GM21737 (cell line): ENCODE data around the gene PSMB2.
"Not testable (repeated sequence)": the region's sequence is repeated elsewhere in the genome, so short reads cannot be mapped to it uniquely, and the experiment has no call there.

Experiments
- ATAC-seq: cut with Tn5 transposase; IDR thresholded peaks from one replicate; pipeline ENCODE4 v1.9.1; 2021; ENCODE audit warnings: mild to moderate bottlenecking, moderate library complexity; ENCODE audit not compliant: unreplicated experiment

Gene PSMB2

DNA sequence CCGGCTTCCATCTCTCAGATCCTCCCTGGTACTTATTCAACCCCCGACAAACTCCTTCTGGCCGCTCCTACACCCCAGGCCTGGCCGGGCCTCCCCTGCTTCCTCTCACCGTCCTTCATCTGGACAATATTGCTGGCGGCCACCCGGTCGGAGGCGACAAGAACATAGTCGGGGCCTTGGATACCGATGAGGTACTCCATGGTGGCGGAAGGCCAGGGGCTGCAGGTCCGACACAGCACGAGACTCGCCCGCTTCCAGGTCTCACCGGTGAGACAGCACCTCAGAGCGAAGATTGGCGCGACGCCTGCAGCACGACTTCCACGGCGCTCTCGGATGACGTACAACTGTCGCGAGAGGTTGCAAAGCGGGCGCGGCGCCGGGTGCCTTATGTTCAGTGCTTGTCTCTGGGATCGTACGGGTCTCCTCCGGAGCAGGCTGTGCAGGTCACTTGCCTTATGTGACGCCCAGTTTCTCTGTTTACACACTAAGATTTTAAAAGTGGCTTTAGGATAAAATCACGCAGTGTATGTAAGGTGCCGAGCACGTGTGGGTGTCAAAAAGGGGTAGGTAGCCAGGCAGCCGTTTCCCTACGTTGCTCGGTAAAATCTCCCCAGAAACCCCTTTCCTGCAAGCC is at the start of gene PSMB2:
Gene PSMB2, minus strand, starts transcription at position 294 of the 634 bp plus-strand sequence. Its CDS starts 94 bp downstream, at position 200.
- ATAC-seq, result peak; percentile 85

DNA sequence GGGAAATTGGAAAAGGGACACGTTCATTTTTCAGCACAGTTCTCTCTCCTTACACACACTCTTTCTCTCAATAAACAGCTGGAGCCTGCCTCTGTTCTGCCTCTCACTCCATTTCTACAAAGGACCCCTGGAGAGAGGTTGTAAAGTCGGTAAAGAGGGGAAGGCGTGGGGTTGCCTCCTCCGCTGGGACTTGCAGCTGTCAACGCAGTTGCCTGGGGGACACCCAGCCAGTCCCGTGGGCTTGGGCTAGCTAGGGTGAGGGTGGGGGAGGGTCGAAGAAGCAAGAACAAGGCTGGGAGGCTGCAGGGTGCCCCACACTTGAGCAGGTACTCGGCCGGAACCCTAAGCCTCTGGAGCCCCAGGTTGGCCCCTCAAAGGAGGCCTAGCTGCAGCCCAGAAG is 49.8 kb upstream of the PSMB2 start:
- no peak for ATAC-seq

DNA sequence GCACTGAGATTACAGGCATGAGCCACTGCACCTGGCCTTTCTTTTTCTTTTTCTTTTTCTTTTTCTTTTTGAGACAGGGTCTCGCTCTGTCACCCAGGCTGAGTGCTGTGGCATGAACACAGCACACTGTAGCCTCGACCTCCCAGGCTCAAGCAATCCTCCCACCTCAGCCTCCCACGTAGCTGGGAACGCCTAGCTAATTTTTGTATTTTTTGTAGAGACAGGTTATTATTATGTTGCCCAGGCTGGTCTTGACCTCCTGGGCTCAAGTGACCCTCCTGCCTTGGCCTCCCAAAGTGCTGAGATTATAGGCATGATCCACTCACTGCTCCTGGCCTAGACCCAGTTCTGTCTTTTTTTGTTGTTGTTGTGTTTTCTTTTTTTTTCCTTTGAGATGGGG is 48.8 kb upstream of the PSMB2 start:
- ATAC-seq, result not testable (repeated sequence)

DNA sequence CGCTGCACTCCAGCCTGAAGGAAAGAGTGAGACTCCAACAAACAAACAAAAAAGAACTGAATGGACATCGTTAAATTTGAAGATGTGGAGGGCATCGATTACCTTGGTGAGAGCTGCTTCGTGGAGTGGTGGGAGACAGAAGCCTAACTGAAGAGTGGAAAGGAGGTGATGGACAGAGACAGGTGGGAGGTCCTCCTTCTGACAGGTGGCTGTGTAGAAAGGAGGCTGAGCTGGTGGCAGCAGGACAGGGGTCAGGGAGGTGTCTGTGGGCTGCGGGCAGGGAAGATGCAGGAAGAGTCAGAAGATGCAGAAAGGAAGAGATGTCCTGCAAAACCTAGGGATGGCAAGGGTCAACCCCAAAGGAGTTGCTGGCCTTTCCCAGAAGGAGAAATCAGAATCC is 46.8 kb upstream of the PSMB2 start:
- ATAC-seq, result no peak

DNA sequence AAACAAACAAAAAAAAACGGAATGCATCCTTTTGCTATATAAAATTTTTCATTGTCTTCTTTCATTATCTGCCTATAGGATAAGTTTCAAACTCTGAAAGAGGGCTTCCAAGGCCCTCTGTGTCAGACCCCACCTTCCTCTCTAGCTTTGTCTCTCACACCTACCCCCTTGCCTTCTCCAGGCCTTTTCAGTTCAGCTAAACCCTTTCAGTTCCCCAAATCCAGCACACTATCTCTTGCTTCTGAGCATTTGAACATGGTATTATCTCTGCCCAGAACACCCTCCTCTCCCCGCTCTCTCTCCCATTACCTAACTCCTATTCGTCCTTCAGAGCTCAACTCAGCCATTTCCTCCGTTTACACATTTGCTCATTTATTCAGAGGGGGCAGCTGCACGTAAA is 41.7 kb upstream of the PSMB2 start:
- no peak for ATAC-seq

DNA sequence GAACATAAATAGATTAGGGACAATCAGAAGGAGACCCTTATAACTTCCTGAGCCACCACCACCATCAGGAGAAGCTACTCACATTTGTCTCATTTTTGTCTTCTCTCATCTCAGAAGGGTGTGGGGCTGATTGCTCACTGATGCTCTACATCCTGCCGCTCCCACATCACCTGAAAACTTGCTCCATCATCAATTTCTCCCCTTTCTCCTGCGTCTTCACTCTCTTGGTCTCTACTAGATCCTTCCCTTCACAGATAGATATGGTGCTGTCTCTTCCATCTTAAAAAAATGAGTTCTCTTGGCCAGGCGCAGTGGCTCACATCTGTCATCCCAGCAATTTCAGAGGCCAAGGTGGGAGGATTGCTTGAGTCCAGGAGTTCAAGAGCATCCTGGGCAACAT is 38.9 kb upstream of the PSMB2 start:
- ATAC-seq, result no peak

DNA sequence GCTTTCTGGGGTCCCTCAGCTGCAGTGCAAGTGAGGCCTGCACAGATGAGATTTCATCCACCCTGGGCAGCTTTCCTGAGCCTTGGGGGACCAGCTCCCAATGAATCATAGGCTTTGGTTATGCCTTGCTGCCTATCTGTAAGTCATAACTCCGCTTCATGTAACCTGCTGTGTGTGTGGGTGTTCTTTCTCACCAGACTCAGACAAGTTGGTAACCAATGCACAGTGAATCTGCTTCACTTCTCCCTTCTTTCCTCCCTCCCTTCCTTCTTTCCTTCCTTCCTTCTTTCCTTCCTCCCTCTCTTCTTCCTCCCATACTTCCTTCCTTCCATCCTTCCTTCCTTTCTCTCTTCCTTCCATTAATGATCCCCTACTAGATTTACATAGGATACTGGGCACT is 34.4 kb upstream of the PSMB2 start:
- ATAC-seq, result no peak

DNA sequence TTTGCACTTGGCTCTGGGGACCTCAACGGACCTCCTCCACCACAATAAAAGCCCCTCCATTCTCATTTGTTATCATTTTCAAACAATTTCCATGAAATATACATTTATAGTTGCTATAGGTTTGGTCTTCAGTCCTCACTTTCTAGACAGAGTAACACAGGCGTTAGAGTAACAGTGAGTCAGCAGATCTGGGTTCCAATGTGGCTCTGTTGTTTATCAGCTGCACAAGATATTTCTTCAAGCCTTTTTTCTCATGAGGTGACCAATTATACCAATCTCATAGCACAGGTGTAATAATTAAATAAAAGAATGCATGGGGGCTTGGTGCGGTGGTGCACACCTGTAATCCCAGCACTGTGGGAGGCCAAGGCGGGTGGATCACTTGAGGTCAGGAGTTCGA is 32.8 kb upstream of the PSMB2 start:
- no peak for ATAC-seq

DNA sequence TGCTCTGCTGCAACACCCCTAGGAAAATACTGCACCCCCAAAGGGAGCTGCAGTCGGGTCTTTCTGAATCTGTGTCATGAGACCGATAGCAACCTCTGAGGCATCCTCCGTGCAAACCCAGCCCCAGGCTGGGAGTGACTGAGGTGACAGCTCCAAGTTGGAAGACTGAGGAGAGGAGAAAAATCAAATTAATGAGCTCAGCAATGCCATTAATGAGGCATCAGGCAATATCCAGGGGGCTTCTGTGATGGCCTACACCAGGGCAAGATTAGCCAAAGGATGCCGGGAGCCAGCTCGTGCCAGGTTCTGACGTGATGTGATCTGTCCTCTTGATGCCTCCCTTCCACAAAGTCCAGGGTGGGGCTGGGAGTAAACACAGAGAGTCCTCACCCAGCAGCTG is 30.8 kb upstream of the PSMB2 start:
- no peak for ATAC-seq

DNA sequence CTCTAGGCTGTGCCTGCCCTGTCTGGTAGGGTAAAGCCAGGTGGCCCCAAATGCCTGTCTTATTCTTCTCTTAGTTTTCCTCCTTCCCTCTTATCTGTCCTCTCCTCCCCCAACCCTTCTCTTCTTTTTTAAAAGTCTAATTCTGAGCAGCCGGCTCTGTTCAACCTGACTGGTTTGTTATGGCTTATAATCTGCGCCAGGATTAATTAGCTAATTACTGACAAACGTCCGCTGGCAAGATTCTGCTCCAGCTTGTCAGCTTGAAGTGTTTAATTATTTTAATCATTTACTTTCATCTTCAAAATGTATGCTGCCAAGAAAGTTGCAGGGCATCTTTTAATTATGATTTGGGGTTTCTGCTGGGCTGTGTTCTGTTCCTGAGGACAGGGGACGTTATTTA is 27.2 kb upstream of the PSMB2 start:
- no peak for ATAC-seq

DNA sequence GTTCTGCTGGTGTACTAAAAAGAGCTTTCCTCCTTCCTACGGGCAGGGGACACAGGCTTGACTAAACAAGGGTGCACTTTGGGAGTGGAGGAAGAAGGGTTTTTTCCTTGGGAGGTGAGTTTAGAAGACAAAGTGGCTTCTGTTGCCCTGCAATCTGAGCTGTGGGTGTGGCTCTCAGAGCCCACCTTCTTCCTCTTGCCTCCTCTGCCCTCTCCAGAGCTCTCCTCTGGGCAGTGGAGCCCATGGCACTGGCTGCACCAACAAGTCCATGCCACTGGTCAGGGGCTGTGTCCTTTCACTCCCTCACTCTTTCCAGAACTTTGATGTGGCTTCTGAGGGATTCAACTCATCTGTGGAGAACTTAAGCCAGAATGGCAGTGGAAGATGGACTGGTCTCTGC is 25.6 kb upstream of the PSMB2 start:
- ATAC-seq, result no peak

DNA sequence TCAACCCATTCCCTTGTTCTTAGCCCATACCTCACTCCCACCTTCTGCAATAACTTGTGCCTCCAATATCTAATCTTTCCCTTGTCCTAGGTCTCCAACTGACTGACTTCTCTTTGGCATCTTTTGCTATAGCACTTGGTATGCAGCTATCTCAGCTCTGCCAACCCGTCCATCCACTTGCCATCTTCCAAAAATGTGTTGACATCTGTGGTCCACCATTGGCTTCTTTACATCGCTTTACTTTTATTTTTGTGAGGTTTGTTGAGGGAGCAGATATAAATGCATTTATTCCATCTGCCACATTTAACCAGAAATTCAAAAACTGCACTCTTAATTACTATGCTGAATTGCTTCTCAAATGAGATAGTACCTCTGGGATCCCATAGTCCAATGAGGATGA is 24.9 kb upstream of the PSMB2 start:
- no peak for ATAC-seq

DNA sequence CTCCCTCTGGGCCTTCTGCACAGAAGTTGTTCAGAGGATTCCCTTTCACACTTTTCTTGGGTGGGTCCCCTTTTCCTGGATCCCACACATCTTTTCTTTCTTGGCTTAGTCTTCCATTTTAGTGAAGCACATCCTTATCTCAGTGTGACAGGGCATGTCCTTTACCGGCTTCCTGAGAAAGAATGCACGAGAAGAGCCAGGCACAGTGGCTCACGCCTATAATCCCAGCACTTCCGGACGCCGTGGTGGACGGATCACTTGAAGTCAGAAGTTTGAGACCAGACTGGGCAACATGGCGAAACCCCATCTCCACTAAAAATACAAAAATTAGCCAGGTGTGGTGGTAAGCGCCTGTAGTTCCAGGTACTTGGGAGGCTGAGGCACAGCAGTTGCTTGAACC is 22.1 kb upstream of the PSMB2 start:
- no peak for ATAC-seq

DNA sequence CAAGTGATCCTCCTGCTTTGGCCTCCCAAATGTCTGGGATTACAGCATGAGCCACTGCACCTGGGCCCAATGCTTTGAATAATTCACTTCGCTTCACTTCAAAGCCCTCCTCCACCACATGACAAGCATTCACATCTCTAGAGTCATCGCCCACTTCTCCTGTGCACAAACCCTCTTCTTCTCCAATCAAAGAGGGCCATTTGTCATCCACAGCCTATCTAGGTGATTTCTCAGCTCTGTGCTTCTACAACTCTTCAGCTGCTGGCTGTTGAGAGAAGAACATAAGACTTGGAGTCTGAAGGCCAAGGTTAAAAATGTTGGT is 20.1 kb upstream of the PSMB2 start:
- no peak for ATAC-seq

DNA sequence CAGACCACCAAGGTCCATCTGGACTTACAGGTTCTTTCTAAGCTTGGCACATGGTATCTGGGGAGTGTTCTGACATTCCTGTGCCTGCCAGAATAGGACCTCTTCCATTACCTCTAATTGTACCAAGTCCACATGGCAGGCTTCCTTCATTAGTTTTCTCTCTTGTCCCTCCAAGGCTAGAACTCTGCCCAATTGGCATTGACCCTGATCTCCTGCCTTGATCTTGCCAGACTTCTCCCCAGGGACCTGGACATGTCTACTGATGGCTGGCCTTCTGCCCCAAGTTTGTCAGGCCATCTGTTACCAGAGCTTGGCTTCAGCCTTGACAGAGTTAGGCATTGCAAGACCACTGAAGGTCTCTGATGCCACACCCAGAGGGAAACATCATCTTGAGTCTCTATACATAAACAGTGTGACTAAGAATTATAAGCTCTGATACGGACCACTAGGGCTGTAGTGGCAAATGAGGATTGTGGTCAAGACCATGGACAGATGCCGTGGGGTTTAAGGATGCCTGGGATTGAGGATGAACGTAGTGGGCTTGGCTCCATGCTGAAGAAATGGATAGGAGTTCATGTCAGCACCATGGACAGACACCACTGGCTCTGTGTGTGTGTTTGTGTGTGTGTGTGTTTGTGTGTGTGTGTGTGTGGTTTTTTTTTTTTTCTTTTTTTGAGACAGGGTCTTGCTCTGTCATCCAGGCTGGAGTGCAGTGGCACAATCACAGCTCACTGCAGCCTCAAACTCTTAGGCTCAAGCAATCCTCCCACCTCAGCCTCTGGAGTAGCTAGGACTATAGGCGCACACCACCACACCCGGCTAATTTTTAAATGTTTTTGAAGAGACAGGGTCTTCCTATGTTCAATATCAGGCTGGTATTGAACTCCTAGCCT is 19.5 kb upstream of the PSMB2 start:
- ATAC-seq, result no peak

DNA sequence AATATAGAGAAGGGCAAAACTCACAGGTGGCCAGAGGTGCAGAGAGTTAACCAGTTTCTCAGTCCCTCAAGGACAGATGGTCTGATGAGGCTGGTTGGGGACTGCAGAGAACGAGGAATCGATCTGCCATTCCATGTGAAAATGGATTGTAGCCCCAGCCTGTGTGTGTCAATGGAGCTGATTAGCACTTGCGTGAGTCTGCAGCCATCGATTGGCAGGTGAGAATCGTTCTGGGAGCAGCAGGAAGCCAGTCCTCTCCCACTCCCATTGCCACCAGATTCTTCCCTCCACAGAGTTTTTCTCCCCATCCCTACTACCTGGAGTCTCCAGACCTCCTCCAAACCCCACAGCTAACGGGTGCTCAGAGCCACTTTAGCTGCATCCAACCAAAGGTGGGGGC is 18.3 kb upstream of the PSMB2 start:
- ATAC-seq, result no peak

DNA sequence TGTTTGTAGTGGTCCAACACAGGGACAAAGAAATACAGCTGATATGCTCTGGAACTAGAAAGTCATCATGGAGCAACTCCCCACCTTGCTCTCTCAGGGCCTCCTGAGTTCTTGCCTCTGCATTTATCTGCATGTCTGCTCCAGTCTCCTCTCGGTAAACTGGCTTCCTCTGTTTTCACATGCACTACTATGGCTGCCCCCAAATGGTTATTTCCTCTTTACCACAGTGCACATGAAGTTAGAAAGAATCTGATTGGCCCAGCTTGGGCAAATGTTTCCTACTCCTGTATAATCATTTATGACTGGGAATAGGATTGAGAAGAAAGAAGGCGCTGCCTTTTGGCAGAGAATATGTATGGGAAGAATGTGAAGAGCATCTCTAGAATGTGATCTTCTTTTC is 16.5 kb upstream of the PSMB2 start:
- no peak for ATAC-seq

DNA sequence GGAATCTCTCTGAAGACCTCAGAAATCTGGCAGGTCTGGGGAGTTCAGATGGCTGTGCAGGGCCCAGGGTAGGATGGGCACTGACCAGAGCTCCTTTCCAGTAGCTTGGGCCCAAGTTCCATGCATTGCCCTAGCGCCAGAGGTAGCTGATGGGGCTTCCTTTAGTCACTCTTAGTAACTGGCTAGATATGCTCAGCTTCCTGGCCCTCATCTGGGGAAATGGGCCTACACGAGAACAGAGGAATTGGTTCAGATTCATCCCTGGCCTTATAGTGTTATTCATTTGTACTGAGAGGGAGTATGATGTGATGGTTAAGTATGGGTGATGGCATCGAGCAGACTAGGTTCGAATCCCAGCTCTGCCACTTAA is 15.5 kb upstream of the PSMB2 start:
- no peak for ATAC-seq

DNA sequence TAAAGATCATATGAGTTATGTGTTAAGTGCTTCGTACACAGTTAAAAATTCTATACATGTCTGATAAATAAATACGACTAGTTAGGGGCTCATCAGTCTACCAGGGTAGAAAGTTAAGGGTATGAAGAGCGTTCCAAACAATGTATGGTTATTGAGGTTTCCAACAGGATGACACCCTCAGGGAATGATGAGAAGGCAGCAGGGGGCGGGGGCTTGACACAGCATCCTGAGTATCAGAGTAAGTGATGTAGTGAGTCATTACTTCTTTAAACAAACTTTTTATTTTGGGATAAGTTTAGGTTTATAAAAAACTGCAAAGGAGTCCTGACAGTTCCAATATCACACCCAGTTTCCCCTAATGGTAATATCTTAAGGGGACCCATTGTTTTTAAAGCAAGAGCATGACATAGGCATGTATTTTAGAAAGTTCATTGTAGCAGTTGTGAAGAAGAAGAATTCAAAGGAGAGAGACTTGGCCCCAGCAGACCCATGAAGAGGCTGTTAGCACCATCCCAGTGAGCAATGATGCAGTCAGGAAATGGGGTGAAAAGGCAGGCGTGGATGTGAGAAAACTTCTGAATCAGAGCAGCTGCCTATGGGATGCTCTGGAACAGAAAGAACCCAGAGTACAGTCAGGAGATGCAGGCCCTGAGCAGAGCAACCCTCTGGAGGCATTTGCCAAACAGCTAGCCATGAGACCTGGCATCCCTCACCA is 15.0 kb upstream of the PSMB2 start:
- no peak for ATAC-seq

DNA sequence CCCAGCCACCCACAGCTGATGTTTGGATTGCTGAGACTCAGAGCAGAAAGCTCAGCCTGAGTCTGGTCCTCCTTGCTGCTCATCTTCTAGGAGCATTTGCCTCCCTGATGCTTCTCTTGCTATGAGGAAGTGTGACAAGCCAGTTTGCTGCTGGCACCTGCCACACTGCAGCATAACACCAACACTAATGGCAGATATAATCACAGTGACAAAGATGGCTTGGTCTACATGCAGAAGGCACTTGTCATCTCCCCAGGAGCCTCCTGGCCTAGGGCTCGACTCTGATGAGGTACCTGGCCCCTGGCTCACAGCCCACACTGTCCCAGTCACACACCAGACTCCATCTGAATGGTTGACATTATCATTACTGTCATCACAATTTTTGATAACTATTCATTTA is 13.9 kb upstream of the PSMB2 start:
- ATAC-seq, result no peak

DNA sequence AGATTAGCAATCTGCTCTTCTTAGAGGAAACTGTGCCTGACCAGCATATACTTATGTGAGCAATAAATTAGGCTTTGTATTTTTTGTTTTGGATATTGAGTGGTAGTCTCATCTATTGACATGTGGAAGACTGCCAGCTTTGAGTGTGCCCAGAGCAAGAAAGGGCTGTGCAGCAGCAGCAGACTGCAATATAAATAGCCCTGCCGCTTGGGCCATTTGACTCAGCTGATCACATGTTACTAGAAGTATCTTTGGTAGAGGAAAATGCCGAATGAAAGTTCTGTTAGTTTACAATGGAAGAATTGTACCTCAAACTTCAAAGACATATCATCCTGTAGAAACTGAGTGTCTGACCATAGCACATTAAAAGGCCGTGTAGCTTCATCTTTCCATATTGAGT is 9.1 kb upstream of the PSMB2 start:
- ATAC-seq, result no peak

DNA sequence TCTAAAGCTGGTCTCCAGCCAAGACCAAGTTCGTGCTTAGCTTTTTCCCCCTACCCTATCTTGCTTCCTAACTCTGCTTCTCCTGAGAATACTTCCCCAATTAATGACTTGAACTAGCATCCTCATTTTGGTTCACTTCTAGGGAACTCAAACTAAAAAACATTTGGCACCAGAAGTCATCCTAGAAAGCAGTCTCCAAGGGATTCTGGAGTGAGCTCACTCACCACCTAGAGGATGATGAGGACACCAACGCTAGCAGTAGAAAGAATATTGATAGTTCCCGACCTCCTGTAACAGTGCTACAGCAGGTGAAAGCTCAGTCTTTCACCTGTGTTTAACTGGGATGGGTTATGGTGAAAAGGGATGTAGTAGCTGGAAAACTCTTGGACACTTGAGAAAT is 4.7 kb upstream of the PSMB2 start:
- no peak for ATAC-seq
